Epithelial cell of prostate (primary cell): Measurements from ENCODE around the gene RNLS.

ENCODE experiments used
- DNase-seq: peaks from one replicate; pipeline ENCODE4 v3.0.0-alpha.2; 2011; ENCODE audit warnings: low read depth, low spot score
- H3K27ac ChIP-seq: fragments of 450-650 bp; 2 replicates; pipeline ENCODE4 v1.5.1; 2017; ENCODE audit warnings: mild to moderate bottlenecking

RNLS gene

DNA sequence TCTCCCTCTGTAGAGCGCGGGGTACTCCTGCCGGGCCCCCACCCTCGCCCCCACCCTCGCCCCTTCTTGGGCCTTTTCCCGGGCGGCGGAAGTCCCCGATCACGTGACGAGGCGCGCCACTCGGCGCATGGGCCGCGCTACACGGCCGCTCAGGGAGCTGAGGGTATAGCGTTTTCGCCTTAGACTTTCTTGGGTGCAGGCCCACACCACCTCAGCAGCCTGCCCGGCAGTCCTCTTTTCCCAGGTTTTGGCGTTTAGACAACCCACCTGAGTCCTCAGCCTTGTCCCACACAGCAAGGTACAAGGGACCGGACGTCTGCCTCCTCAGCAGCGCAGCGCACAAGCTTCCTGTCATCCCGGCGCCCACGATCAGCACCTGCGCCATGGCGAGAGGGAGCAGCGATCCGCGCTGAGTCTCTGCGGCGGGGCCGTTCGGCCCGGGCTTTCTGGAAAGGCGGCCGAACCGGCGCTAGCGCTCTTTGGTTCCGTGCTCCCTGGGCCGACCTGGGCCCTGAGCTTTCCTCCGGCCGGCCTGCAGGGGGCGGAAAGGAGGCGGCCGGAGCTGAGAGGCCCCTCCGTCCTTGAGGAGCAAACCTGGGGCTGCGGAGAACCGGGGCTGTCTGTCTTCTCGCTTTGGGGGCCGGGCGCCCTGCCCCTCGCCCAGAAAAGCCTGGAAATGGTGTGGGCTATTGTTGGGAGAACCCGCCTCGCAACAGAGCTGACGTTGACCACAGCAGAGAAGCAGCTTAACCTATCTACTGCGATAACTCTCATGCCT, at the start of gene RNLS:
RNLS (minus strand) TSS at position 513 of the 778 bp plus-strand sequence.
- H3K27ac ChIP-seq, result peak within 1 kb of the TSS; percentile 73
- no peak for DNase-seq

DNA sequence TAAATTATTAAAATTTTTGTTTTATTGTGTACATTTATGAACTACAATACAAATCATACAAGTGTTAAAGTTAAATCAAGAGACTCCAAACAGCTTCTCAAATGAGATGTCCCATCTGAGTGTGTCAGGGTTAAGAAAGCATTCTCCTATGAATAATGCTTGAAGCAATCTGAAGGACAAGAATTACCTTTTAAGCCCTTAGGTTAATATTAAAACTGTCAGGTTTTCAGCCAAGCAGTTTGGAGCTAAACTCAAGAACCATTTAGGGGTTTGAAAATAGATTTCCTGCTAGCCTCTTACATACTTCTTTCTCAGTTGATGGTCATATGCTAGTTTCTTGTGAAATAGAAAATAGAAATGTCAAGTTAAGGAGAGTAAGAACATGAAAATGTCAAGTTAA, 41.7 kb upstream of the RNLS start:
- DNase-seq, result no peak
- no peak overlapping the region for H3K27ac ChIP-seq

DNA sequence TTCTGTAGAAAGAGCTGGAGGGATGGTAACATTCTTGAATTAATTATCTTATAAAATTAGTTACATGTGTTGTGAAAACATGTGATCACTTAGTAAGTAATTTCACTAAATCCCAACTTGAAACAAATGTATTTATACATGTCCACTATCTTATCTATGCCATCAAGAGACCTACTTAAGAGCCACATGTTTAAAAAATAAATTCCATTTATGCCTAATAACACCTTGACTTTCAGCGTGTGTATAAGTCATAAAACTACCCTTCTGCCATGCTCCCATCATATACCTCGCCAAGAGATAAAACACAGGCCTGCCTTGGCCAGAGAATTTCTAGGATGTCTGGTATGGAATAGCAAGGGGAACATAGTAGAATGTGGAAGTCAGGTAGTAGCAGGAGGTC, 40.7 kb upstream of the RNLS start:
- H3K27ac ChIP-seq, result no peak overlapping the region
- DNase-seq, result no peak

DNA sequence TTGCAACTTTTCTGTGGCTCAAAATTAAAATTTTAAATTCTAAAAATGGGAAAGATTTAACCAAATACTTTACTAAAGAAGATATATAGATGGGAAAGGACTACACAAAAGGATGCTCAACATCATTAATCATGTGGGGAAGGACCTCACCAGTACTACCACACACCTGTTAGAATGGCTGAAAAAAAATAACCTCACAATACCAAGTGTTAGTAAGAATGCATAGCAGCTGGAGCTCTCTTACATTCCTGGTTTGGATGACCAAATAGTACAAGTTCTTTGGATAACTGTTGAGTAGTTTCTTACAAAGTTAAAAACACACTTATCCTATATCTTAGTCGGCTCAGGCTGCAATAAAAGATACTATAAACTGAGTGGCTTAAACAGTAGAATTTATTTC, 37.3 kb upstream of the RNLS start:
- H3K27ac ChIP-seq, result no peak overlapping the region

DNA sequence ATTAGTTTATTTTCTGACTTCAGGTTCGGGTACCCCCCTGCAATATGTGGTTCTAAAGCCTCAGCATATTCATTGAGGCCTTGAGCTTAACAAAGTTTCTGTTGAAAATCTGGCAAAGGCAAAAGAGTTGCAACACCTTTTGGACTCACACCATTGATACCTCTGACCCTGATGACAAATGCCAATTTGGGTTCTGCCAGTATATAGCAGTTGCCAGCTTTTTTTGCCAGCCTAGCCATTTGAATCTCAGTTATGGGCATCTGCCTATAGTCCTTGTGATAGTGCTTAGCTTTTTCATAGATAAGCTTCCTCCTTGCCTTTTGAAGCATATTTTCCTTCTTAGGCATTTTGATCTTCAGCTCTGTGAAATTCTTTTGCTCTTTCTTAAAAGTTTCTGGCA, 35.4 kb upstream of the RNLS start:
- H3K27ac ChIP-seq, result no peak overlapping the region
- DNase-seq, result no peak

More for the DNA sequence above, 37.3 kb upstream of the RNLS start:
- DNase-seq, result no peak

DNA sequence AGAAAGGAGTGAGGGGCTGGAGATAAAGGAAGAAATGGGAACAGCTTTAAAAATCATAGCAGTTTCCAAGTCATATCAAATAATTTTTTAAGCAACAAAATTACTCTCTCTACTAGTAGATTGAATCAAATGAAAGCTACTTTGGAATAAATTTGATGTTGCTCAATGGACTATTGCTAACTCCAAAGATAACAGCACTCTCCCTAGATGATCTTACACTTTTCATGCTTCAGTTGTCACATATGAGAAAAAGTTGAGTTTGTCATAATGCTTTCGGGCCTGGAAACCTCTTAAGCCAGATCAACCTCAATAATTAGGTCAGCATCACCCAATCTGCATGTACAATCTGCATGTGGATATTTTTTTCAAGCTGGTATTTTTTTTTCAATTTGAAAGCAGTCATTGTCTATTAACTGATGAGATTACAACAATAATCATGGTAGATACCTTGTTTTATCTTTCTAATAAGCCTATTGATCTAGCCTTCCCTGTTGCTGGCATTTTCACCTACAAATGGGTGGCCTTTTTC, 34.7 kb upstream of the RNLS start:
- H3K27ac ChIP-seq, result no peak overlapping the region

DNA sequence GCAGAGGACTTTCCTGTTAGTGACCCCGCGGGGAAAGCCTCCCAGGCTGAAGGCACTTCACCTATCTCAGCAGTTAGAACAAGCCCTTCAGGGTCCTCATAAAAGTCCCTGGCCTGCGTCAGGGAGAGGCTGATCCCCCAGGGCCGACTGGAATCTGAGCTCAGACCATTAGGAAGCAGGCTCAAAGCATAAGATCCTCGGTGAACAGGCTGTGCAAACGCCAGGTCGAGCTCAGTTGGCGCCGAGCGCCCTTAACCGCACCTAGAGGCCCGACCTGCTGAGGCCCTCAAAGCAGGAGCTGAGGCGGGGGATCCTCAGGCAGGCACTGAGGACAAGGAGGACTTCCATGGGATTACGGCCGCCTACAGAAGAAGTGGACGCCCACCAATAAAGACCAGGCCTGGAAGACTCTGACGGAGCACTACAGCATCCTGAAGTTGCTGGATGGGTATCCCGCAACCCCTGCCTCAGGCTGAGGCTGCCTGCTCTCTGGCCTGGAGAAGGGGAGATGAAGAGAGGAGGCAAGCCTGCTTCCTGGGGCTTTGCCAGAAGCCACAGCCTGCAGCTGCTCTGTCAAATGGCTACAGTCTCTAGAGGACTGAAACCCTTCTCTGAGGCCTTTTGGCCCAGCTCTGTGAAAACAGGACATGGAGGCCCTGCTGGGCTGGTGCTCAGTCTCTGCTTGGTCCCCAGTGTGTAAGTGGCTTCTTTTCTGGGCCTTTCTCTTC, 33.3 kb upstream of the RNLS start:
- no peak for DNase-seq
- H3K27ac ChIP-seq, result no peak overlapping the region

More for the DNA sequence above, 34.7 kb upstream of the RNLS start:
- DNase-seq, result no peak

DNA sequence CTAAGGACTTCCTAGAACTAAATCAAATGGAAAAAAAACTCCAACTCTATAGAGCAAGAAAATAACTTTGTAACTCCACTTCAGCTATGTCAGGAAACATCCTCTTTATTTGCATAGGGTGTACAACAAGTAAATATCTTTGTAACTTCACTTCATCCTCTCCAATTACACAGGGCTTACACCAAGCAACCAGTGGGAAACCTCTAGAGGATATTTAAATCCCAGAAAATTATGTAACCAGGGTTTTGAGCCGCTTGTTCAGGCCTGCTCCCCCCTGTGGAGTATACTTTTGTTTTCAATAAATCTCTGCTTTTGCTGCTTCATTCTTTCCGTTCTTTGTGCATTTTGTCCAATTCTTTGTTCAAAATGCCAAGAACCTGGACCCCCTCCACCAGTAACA, 25.7 kb upstream of the RNLS start:
- H3K27ac ChIP-seq, result no peak overlapping the region
- no peak for DNase-seq

DNA sequence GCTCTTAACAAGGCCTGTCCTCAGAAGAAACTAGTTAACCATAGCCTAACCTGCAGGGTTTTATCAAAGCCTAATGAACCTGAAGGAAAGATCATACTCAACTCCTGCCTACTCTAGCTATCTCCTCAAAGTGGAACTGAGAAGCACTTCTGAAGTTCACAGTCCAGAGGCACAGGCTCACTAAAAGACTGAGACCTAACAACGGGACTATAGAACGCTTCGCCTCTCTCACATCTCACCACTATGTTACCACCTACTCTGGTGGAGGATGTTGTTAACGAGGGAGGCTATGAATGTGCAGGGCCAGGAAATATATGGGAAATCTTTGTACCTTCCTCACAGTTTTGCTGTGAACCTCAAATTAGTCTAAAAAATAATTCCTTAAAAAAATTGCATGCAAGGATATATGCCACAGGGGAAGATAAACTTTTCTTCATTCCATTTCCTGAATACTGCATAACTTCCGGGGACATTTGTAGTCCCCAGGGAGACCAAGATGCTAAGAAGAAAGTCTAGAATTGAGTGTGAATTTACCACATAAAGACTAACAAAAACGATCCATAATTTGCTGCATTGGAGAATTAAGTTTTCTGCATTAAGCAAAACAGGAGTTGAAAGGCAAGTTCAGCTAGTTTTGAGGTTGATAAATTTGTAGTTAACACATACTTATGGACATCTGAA, 25.1 kb upstream of the RNLS start:
- H3K27ac ChIP-seq, result no peak overlapping the region

DNA sequence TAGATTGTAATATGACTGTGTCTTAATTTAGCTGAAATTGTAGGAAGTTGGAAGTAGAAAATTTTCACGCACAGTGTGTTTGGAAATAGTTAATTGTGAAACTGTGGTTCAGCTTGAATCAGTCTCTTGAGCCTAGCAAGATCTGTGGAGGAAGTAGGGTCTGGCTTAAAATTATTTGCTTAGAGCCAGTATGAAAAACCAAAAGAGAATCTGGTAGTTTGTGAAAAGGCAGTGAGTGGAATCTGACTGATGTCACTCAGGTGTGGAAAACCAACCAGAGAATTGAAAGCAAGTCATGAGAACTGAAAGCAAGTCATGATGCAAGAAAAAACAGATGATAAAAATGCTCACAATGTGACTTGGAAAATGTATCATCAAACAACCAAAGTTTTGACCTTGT, 14.9 kb upstream of the RNLS start:
- no peak overlapping the region for H3K27ac ChIP-seq
- no peak for DNase-seq

More for the DNA sequence above, 25.1 kb upstream of the RNLS start:
- no peak for DNase-seq

DNA sequence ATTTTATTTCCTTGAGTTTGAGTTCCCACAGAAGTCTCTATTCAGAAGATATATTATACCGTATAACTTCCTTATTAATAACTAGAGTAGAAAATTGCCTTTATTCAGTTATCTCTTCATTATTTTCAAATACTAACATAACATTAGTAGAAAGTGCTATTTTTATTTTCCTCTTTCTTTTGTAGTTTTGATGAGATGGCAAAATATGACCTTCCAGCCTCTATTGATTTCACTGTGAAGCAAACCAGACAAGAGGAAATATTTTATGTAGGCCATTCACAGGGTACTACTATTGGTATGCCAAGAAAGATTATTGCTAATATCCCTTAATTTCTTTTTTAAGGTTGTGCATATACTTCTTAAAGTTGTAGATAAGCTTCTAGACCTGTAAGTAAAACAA, 11.4 kb upstream of the RNLS start:
- no peak overlapping the region for H3K27ac ChIP-seq
- no peak for DNase-seq

DNA sequence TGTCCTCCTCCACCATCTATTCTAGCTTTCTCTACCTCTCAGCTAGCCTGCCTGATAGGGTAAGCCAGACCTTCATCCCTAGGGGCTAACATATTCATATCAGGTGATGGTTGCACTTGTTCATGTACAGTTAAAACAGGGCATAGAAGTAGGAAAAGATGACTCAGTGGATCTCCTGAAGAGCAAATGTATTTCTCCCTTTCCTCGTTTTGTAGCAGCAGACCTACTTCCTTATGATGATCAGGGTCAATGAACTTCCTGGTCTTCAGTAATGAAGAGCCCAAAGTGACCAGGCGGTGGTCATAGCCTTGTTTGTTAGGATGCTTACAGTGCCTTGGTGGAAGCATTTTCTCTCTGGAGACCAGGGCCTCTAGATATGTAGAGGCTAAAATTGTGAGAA, 9.8 kb upstream of the RNLS start:
- no peak for DNase-seq

DNA sequence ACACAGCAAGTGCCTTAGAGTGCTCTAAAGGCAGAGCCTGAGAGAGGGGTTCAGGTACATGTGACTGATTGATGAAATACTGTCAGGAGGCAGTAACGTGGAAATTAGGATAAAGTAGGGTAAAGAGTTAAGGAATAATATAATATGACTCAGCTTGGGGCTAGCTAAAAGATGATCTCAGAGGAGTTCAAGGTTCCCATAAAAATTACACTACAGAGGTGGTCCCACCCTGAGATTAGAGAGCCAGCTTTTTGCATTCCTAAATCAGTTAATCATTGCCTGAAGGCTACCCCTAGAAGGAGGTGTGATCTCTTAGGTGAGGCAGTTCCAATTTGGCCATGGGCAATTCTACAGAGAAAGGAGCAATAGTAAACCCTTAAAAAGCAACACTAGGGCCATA, 9.3 kb upstream of the RNLS start:
- peak; percentile 6 for DNase-seq
- H3K27ac ChIP-seq, result no peak overlapping the region

More for the DNA sequence above, 9.8 kb upstream of the RNLS start:
- H3K27ac ChIP-seq, result no peak overlapping the region

DNA sequence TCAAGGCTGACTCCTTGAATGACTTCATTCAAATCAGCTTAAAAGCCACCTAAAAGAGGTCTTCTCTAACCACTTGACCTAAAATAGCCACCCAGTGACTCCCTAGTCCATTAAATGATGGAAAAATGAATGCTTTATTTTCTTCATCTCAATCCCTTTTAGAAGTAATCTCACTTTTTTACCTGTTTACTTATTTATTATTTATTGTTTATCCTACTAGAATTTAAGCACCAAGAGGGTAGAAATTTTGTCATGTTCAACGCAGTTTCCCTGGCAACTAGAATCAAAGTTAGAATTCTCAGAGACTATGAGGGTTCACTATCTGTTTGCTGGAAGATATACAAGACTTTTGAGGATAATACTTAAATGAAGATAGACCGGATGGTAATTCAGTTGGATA, 3.3 kb upstream of the RNLS start, which contains the start of gene LIPJ:
LIPJ (plus strand) TSS at position 301 of the 400 bp plus-strand sequence. CDS start 3,926 bp downstream, outside the sequence.
- no peak for DNase-seq
- H3K27ac ChIP-seq, result no peak within 1 kb of the TSS

DNA sequence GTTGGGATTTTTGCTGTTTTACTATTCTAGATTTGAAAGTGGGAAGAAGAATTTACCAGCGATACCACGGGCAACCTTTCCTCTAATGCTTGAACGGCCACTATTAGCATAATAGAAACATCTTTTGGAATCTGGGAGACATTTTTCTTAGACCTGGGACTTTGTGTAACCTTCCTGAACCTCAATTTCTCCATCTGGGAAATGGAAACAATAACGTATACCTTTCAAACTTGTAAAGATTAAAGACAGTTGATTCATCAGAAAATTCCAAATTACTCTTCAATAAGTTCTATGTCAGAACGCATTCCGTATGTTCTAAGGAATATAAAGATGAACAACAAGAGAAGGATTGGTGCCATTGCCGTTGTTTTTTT, 453 bp upstream of the RNLS start:
- DNase-seq, result no peak
- peak overlapping the region; percentile 73 for H3K27ac ChIP-seq

DNA sequence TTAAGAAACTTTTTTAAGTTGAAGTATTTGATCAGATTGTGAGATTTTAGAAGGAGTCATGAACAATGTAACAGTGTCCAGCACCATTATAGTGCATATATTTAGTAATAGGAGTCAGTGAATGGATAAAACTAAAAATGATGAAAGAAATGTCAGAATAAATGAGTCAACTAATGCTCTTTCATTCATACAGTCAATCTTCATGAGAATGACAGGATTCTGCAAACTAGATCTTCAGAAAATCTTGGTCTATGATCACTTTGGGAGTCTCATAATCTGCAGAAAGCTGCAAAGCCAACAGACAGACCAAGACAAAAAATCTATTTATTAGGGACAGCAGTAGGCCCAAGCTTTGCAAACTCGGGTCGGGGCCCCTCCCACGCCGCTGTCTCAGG, 710 bp downstream of the RNLS start:
- H3K27ac ChIP-seq, result peak overlapping the region; percentile 73
- no peak for DNase-seq

DNA sequence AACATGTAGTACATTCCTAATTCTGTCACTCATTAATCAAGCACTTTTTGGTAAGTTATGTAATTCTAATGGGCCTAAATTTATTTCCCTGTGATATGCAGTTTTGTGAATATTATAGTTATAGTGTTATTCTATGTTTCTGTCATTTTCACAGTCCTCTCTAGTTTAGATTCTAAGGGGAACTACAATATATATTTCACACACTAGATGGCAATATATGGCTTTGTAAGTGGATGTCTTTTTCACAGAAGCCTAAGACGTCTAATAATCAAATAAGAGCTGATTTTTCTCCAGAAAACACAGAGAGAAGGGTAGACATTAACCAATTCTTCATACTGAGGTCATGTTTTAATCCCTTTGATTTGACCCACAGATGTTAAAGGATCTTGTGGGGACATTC, 18.0 kb downstream of the RNLS start:
- no peak overlapping the region for H3K27ac ChIP-seq
- DNase-seq, result no peak

DNA sequence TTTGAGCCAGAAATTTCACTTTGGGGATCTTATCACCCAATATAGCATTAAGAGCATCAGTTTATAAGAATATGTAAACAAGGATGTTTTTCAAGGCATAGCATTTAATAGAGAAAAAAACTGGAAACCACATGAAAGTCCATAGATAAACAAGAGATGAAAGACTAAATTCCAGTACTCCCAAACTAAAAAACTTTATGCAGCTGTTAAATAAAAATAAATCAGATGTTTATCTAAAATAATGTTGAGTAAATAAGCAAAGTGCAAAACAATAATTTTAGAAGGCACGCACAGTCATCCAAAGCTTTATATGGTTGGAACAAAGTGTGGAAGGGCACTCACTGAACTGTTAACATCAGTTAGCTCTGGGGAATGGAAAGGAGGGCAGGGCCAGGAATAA, 21.0 kb downstream of the RNLS start:
- H3K27ac ChIP-seq, result no peak overlapping the region
- DNase-seq, result no peak

DNA sequence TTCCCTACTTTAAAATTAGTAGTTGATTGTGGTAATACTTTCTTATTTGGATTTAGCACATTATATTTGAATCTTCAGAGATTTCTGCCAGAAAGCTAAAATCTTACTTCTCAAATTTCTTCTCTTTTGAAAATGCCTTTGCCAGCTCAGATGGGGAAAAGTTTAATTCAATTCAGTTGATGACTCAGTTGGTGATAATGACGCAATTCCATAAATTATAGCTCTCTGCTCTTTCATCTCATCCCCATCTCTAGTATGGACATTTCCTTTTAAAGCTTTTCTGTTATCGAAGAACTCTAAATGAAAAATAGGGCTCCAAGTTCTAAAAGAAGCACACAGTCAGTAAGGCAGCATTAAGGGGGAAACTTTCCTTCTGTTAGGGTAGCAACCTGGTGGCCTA, 25.5 kb downstream of the RNLS start:
- no peak overlapping the region for H3K27ac ChIP-seq
- no peak for DNase-seq

DNA sequence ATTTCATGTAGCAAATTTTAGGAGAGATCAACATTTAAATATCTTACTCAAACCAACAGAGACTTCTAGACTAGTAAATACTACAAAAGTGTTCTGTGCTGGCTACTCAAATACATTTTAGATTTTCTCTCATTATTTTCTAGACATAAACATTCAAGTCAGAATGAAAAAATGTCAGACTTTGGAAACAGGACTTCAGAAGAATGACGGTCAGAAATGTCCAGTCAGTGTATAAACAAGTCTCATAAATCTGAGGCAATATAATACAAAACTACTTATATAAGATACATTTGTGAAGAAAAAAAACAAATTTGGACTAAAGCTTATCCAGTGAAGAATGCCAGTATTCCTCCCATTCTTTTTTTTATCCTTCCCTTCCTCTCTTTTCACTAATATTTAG, 25.9 kb downstream of the RNLS start:
- DNase-seq, result no peak
- no peak overlapping the region for H3K27ac ChIP-seq
